Renal cortical epithelial cell (primary cell): Measurements from ENCODE around the gene MAP2K7. TPM values are rescaled to one million over a fixed set of nuclear protein-coding genes. Genes with fewer than 3 reads are reported as not detected.

Source experiments
- DNase-seq: peaks from one replicate; pipeline ENCODE4 v3.0.0-alpha.2; 2011; ENCODE audit warnings: low read depth
- total RNA-seq: library from RNA; depleted of rRNA; stranded (reverse); fragments of >200 nt; gene quantifications from 2 replicates; pipeline ENCODE4 v1.2.3, GENCODE V29; 2014

The MAP2K7 gene
- total RNA-seq, 1 donor from 2014 or later: 19.0 TPM

DNA sequence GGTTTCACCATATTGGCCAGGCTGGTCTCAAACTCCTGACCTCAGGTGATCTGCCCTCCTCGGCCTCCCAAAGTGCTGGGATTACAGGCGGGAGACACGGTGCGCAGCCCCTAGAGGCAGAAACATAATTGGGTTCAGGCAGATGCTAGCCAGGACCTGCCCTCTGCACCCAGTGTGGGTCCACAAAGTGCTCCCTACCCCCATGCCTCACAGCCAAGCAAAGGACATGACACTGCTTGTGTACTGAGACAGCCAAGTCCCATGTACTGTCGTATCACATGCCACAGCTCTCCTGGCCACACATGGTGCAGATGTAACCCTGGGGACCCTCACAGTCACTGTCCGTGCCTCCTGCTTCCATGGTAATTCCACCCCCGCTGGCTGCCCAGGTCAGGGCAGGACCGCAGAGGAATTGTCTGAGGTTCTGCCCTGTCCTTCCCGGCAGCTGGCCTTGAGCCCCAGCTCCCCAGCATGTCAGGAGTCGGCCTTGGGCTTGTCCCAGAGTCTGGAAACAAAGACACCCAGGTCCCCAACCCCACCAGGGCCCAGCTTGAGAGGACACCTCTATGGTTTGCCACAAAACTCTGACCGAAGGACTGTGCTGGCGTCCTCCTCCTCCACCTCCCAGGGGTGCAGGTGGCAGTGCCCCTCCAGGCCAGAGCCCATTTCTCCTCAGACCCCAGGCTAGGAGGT is 37.1 kb upstream of the MAP2K7 start:
- no peak for DNase-seq

DNA sequence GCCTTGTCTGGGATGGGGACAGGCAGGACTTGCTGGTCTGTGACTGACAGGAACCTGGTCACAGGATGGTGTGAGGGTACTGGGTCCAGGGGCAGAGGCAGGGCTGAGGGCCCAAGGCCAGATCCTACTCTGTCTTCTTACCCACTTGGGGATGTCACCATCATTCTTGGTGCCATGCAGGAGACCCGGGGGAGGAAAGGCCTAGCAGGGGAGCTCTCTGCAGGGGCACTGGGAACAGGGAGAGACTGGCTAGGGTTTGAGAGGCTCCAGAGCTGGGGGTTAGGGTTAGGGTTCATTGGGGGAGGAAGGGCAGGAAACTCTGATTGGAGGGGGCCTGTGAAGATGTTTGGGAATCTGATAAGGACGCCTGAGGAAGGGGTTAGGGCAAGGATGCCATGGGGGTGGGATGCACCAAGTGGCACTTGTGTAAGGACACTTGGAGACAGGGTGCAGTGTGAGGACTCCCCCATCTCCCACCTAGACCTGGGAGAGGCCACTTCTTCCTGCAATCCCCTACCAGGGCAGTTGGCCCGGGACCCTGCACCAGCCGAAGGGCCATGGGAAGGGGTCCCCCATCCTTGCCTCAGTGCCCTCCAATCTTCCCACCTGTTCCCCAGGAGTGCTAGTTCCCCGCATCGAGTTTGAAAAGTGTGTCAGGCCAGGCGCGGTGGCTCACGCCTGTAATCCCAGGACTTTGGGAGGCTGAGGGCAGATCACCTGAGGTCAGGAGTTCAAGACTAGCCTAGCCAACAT is 36.4 kb upstream of the MAP2K7 start:
- DNase-seq: no peak

DNA sequence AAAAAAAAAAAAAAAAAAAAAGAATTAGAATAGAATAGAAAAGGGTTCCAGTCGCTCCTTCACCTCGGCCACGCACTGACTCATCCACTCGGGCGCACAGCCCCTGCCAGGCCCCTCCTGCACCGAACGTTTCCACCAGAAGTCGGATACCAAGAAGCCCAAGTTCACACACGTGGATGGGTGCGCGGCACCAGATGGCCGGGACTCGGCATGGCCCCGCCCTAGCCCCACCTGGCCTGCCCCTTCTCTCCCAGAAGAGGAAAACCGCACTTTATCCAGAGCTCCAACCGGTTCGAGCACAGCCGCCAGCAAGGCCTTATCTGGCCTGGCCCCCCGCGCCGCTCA is 35.4 kb upstream of the MAP2K7 start:
- DNase-seq: no peak

DNA sequence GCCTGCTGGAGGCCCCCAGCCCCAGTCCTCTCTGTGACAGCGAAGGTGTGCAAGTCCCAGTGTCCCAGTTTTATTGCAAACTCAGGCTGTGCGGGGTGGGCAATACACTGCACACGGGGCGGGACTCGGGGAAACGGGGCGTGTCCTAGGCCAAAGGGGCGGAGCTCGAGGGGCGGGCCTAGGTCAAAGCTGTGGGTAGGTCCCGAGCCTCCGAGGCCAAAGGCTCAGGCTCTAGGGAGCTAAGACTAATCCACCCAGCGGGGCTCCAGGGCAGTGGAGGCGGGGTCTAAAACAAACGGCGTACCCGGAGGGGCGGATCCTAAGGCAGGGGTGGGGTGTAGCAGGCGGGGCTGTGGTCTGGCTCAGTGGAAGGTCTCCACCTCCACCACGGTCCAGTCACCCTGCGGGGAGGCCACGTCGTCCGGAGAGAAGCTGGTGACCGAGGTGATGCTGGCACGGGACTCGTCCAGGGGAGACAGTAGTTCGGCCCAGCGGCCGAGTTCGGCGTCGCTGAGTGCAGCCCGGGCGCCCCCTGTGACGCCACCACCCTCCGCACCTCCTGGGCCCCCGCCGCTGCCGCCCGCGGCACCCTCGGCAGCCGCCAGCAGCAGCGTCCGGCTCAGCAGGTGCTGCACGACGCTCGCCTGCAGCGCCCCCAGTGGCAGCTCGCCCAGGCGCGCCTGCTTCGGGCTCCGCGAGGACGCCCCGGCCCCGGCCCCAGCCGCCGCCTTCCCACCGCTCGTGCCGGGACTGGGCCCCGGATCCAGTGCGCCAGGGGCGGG is 34.8 kb upstream of the MAP2K7 start:
- DNase-seq: peak; percentile 34

DNA sequence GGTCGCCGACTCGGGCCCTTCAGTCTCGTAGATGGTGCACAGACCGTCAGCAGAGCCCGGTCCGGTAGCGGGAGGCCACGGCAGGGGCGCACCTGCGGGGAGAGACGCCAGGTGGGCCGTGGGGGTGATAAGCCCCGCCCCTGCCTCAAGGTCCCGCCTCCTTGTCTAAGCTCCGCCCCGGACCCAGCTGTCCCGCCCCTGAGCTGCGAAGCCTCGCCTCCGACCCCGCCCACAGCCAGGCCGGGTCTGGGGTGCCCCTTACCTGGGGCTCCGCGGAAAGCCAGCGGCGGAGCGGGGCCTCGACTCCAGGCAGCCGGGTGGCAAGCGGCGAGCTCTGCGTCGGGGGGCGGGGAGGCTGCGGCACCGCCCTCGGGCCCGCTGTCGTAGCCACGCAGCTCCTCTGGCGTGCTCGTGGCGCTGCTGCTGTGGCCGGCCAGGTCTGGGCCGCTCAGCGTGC is 34.2 kb upstream of the MAP2K7 start:
- DNase-seq: no peak

DNA sequence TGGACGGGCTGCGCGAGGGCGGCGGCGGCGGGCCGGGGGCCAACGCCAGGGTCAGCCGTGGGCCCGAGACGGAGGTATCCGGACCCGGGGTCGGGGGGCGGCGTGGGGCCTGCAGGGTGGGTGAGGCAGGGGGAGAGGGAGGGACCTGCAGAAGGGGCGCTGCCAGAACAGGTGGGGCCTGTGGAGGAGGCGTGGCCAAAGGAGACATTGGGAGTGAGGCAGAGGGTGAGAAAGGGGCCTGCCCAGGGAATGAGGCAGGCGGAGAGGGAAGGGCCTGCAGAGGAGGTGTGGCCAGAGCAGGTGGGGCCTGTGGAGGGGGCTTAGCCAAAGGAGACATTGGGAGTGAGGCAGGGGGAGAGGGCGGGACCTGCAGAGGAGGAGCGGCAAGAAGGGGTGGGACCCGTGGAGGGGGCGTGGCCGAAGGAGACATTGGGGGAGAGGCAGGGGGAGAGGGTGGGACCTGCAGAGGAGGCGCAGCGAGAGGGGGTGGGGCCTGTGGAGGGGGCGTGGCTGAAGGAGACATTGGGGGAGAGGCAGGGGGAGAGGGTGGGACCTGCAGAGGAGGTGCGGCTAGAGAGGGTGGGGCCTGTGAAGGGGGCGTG is 33.7 kb upstream of the MAP2K7 start:
- DNase-seq: no peak

DNA sequence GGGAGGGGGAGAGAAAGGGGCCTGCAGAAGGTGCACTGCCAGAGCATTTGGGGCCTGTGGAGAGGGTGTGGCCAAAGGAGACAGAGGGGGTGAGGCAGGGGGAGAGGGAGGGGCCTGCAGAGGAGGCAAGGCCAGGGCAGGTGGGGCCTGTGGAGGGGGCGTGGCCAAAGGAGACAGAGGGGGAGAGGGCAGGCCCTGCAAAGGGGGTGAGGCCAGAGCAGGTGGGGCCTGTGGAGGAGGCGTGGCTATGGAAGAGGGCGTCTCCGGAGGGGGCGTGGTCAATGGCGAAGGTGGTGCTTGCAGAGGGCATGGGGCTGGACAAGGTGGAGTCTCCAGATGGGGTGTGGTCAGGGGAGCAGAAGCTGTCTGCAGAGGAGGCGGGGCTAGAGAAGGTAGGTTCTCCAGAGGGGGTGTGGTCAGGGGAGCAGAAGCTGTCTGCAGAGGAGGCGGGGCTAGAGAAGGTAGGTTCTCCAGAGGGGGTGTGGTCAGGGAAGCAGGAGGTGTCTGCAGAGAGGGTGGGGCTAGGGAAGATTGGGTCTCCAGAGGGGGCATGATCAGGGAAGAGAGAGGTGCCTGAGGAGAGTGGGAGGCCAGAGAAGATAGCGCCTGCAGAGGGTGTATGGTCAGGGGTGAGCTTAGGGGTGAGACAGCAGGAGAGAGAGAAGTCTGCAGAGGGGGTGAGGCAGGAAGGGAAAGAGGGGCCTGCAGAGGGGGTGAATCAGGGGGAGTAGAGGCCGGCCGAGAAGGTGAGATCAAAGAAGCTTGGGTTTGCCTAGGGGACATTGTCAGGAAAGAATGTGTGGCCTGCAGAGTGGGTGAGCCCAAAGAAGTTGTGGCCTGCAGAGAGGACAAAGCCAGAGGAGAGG is 32.9 kb upstream of the MAP2K7 start:
- DNase-seq: peak; percentile 57

DNA sequence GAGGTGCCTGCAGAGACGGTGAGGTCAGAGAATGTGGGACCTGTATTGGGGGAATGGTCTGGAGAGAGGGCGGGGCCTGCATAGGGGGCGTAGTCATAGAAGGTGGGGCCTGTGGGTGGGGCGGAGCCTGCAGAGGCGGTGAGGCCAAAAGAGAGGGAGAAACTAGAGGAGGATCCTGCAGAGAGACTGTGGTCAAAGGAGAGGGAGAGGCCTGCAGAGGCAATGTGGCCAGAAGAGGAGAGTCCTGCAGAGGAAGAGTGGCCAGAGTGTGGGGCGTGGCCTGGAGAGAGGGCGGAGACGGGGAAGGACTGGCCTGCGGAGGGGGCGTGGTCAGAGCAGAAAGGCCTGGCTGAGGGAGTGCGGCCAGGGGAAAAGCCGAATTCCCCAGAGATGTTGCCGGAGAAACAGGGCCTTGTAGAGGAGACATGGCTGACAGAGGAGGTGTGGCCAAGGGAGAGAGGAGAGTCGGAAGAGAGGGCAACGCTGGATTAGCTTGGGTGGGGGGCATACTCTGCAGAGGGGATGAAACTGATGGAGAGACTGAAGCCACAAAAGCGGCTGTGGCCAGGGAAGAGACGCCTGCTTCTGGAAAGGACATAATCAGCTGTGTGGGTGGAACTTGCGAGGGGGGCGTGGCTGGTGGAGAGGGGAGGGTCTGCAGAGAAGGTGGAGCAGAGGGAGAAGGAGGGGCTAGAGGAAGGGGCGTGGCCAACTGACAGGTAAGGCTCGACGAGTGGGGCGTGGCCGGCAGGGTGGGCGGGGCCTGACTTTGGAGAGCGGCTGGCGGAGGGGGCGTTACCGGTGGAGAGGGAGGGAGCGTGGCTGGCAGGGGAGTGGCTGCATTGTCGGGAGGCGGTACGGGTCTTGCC is 32.0 kb upstream of the MAP2K7 start:
- DNase-seq: peak; percentile 74

DNA sequence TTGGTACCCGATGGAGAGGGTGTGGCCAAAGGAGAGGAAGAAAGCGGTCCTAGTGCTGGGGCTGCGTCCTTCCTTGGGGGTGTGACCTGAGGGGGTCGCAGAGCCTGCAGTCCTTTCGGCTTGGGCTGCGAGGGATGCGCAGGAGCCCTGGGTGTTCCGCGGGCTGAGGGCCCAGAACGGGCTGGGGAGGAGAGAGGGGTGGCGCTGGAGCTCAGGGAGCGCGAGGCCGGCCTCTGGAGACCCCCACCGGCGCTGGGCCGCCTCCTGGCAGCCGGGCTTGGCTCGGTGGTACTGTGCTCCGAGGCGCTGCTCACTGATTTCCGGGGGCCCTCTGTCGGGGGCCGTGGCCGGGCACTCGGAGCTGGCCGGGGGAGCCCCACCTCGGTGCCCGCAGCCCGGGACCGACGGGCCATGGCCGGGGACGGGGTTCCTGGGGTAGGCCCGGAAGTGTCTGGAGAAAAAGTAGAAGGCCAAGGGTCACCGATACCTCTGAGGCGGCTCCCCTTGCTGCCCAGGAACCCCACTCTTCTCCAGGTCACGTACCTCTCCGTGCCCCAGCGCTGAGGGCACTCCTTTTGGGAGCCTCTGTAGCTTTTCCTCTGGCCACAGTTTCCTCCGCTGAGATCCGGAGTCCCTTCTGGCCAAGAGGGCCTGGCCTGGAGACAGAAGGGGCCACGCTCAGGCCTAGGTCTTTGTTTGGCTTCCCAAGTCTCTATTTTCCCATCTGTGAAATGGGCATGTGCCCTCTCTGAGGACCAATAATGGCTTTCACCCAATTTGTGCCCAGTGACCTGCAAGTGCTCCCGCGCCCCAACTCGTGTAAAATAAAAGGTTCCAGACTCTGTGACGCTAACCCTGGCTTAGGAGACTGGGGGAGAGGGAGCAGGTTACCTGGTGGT is 31.1 kb upstream of the MAP2K7 start:
- DNase-seq: no peak

DNA sequence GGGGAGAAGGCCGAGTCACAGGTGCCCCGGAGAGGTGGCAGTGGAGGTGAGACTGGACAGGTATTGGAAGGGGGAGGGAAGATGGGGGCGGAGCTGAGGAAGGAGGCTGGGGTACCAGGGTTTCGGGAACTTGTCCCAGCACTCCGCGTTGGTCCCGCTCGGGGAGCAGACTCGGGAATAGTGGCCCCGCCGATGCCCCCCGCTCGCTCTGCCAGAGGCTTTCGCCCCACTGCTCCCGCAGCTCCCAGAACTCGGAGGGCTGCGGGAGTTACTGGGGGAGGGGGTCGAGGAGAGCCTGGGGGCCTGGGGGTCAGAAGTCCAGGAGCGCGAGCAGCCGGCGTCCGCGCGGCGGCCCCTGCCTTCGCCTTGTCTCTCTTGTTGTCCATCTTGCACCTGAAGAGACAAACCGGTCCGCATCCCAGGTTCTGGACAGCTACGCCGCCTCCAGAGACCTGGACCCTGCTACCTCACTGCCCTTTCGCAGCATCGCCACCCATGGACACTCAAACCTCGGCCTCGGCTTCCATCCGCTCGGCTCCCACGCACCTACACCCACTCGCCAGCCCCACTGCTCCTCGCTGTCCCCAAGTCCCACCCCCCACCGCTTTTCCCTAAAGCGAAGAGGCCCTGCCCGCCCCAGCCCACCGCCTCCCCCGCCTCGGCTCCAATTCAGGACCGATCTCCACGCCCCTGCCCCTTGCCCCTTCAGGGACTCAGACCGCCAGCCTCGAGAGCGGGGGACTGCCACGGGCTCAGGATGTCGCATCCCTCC is 30.2 kb upstream of the MAP2K7 start:
- no peak for DNase-seq

DNA sequence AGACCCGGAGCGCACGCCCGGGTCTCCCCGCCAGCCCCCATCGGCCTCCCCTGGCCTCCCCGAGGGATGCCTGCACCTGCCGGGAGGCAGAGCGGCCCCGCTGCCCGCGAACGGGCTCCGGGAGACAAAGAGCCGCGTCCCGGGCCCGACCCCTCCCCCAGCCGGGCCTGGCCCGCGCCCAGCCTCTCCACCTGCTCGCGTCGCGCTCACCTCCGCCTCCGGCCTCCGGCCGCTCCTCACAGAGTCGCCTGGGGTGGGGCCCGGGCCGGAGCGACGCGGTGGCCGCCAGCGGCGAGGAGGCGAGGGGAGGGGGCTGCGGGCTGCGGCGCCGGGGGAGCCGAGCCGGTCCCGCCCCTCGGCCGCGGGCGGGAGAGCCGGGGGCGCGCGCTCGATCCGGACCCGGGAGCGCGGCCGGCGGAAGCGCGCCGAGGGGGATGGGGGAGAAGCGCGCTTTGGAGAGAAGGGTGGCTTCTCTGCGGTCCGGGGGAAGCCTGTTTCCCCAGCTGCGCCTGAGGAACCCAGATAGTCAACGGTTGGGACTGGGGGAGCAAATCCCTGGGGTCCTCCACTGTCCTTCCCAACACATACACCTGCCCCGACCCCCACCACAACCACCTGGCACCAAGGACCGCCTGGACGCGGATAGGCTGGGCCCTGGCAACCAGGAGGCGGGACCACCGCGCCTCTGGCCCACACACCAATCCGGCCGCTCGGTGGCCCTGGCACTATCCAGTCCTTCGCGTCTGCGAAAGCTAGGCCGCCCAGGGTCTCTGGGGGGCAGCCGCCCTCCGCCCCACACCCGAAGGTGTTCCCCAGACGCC is 29.4 kb upstream of the MAP2K7 start, which contains the start of gene PRR36:
PRR36 (minus strand) TSS at position 315 of the 821 bp plus-strand sequence. CDS start 701 bp downstream, outside the sequence.
- no peak for DNase-seq

DNA sequence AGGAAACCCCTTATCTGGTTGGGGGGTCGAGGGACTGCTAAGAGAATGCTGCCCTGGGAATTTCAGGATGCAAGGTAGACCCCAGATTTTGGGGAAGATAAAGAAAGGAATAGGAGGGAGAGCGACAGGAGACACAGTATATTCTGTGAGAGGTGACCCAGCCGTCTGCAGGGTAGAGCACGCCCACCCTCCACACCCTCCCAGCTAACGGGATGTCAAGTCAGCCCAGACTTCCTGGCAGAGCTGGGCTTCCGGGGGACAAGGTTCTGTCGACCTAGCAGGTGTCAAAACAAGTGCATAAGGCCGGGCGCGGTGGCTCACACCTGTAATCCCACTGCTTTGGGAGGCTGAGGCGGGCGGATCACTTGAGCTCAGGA is 28.8 kb upstream of the MAP2K7 start:
- no peak for DNase-seq

DNA sequence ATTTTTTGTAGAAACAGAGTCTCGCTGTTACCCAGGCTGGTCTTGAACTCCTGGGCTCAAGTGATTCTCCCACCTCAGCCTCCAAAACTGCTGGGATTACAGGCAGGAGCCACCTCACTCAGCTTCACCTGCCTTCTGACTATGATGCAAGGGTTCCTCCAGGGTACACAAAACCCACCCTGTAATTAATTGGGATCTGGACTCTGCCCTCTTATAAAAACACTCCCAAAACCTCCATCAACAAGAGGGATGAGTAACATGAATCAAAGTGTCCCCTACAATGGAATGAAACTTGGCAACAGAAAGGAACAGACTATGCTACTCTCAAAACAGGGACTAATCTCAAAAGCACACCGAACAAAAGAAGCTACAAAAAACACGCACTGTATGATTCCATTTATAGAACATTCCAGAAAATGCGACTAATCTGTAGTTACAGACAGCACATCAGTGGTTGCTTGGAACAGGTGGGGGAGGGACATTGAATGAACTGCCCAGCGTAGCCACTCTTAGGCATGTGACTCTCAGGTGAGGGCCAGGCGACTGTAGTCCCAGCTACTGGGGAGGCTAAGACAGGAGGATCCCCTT is 26.3 kb upstream of the MAP2K7 start:
- no peak for DNase-seq

DNA sequence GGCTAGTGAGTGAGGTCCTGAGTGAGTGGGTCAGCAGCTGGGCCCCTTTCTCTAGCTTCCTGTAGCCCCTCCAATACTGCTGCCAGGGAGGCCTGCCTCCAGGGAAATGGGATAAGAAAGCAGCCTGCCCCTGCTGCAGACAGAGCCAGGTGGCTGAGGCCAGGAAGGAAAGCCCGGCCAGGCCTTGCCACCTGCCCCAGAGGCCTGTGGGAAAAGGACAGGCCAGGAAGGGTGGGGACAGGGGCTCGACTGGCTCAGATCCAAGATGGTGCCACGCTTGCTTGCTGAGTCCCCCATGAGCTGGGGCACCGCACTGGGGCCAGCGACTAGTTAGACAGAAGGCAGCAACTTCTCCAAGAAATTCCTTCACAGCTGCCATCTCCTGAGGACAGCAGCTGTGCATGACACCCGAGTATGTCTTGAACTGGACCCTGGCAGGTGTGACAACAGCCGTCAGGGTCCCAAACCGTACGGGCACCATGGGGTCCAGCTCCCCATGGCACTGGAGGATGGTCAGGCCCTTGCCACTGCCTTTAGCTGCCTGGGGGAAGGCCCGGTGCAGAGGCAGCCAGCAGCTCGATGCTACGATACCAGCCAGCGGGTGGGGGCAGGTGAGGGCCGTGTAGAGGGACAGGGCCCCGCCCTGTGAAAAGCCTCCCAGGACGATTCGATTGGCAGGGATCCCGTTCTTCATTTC is 24.4 kb upstream of the MAP2K7 start:
- no peak for DNase-seq

DNA sequence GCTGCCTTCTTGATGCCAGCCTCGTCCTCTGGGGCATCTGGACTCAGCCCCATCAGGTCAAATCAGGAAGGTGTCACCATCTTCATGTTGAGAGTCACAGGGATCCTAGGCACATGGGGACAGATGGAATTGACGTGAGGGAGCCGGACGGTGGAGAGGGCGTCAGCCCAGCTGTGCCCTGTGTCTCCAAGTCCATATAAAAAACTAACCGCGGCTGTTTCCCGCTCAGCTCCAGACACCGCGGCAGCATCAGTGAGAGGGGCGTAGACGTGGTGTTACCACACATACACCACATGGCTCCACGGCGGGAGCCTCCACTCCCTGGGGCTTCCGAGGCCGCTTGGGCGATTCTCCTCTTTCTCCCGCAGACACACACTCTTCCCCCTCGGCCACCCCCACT is 23.8 kb upstream of the MAP2K7 start:
- no peak for DNase-seq

DNA sequence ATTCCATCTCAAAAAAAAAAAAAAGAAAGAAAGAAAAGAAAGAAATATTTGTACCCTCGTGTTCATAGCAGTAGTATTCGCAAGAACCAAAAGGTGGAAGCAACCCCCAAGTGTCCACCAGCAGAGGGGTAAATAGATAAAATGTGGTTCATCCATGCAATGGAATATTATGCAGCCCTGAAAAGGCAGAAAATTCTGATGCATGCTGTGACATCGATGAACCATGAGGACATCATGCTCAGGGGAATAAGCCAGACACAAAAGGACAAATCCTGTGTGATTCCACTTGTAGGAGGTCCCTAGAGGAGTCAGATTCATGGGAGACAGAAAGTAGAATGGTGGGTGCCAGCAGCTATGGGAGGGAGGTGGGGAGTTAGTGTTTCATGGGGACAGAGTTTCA is 21.8 kb upstream of the MAP2K7 start:
- DNase-seq: no peak

DNA sequence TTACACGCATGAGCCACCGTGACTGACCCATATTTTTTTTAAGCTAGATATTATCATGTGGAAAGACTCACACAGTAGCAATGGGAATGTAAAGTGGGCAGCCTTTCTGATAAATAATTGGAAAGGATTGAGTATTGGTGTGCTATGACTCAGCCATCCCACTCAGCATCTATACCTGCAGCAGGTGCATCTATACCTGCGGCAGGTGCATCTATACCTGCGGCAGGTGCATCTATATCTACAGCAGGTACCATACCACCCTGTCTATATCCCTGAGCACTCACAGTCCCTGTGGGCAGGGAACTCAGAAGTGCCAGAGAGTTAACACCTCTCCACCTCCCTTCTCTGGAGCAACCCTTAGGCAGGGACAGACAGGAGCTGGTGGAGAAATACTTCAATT is 20.6 kb upstream of the MAP2K7 start:
- no peak for DNase-seq
